ENCODE results near the gene CNDP2.
"Not testable (repeated sequence)": the region's sequence is repeated elsewhere in the genome, so short reads cannot be mapped to it uniquely, and the experiment has no call there.

The CNDP2 gene

DNA sequence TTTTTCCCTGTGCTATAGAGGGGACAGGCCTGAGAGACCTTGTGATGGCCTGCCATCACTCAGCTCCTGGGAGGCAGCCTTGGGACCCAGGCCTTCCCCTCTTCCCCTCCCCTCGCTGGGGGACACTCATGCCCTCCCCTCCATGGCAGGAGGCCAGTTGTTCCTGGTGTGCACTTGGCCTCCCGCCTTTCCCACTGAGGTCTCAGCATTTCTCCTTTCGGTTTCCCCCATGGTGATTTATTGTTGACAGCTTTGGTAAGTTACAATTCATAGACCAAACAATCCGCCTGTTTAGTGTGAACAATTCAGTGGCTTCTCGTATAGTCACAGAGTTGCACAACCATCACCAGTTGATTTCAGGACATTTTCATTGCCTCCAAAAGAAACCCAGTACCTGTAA lies 27.9 kb downstream of the CNDP2 start:
- TF ChIP-seq ZNF274 (IDR thresholded peaks at IDR 0.05; ENCODE audit: low read depth, low read length): no peak
- no peak overlapping the region for H3K4me3 ChIP-seq (ENCODE audit: low read length)

DNA sequence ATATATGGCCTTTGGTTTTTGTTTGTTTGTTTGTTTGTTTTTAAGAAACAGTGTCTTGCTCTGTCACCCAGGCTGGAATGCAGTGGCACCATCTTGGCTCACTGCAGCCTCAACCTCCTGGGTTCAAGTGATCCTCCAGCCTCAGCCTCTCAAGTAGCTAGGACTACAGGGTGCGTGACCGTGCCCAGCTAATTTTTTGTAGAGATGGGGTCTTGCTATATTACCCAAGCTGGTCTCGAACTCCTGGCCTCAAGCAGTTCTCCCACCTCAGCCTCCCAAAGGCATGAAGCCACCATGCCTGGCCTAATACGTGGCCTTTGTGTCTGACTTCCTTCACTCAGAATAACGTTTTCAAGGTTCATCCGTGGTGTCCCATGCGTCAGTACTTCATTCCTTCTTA lies 28.8 kb downstream of the CNDP2 start:
- H3K4me3 ChIP-seq (ENCODE audit: low read length): not testable (repeated sequence)

DNA sequence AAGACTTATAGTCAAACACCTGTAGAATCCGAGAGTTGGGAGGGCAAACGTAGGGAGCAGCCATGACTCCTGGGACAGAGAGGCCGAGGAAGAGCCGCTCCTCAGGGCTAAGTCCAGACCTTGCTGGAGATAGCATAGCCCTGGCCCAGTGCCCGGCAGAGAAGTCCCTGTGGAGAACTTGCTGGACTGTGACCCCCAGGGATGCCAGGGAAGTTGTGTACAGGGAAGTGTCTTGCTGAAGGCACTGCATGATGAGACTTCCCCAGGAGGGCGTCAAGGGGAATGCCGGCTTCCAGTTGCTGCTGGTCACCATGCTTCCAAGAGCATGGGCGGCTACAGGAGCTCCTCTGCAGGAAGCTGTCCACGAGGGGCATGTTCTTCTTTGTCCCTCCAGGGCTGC lies 29.6 kb downstream of the CNDP2 start:
- no peak for TF ChIP-seq ZNF274 (IDR thresholded peaks at IDR 0.05; ENCODE audit: low read depth, low read length)
- no peak overlapping the region for H3K4me3 ChIP-seq (ENCODE audit: low read length)

DNA sequence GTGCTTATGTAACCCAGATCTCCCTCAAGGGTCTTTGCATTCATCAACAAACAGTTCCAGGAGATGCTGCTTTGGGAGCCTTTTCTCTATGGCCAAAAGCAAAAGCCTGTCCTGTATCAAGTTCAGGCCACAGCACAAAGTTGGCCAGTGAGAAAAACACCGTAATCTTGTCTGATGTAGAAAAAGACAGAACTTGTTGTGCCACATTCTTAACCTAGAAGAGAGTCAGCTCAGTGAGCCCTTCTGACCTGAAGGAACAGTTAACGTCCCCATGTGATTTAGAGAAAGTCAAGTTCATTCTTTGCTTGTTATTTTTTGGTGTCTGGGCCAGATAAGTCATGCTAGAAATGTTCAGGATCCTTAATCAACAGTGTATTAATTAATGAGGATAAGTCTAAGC lies 30.3 kb downstream of the CNDP2 start:
- TF ChIP-seq ZNF274 (IDR thresholded peaks at IDR 0.05; ENCODE audit: low read depth, low read length): no peak
- H3K4me3 ChIP-seq (ENCODE audit: low read length): no peak overlapping the region

DNA sequence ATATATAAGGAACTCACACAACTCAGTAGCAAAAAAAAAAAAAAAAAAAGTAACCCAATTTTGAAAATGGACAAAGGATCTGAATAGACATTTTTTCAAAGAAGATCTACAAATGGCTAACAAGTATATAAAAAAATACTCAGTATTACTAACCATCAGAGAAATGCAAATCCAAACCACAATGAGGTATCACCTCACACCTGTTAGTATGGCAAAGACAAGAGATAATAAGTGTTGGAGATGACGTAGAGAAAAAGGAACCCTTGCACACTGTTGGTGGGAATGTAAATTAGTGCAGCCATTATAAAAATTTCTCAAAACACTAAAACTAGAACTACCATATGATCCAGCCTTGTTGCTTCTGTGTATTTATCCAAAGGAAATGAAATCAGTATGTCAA lies 32.3 kb downstream of the CNDP2 start:
- TF ChIP-seq ZNF274 (IDR thresholded peaks at IDR 0.05; ENCODE audit: low read depth, low read length): no peak
- H3K4me3 ChIP-seq (ENCODE audit: low read length): no peak overlapping the region

DNA sequence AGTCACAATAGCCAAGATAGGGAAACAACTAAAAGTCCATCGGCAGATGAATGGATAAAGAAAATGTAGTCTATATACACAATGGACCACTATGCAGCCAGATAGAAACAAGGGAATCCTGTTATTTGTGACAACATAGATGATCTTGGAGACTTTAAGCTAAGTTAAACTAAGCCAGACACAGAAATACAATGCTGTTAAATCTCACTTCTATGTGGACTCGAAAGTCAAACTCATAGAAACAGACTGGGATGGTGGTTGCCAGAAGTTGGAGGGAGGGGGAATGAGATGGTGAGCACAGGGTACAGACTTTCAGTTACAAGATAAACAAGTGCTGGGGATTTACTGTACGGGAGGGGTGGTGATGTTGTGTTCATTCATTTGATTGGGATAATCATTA lies 32.8 kb downstream of the CNDP2 start:
- no peak overlapping the region for H3K4me3 ChIP-seq (ENCODE audit: low read length)
- TF ChIP-seq ZNF274 (IDR thresholded peaks at IDR 0.05; ENCODE audit: low read depth, low read length): no peak

DNA sequence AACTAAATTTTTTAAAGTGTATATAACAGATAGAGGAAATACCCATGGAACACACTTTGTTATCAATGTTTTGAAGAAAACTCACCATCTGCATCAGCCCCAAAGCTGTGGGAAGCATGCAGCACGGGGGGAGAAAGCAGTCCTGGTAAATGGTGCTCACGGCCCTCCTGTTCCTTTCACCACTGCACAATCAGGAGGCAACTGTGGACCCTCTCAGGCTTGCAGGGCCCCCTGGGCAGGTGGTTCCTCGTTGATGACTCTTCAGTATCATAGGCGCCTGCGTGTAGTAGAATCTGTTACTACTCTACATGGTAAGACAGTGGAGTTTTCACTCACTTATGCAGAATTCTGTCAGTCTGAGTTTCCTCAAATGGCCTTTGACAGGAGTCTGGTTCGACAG lies 33.2 kb downstream of the CNDP2 start:
- TF ChIP-seq ZNF274 (IDR thresholded peaks at IDR 0.05; ENCODE audit: low read depth, low read length): no peak
- no peak overlapping the region for H3K4me3 ChIP-seq (ENCODE audit: low read length)

DNA sequence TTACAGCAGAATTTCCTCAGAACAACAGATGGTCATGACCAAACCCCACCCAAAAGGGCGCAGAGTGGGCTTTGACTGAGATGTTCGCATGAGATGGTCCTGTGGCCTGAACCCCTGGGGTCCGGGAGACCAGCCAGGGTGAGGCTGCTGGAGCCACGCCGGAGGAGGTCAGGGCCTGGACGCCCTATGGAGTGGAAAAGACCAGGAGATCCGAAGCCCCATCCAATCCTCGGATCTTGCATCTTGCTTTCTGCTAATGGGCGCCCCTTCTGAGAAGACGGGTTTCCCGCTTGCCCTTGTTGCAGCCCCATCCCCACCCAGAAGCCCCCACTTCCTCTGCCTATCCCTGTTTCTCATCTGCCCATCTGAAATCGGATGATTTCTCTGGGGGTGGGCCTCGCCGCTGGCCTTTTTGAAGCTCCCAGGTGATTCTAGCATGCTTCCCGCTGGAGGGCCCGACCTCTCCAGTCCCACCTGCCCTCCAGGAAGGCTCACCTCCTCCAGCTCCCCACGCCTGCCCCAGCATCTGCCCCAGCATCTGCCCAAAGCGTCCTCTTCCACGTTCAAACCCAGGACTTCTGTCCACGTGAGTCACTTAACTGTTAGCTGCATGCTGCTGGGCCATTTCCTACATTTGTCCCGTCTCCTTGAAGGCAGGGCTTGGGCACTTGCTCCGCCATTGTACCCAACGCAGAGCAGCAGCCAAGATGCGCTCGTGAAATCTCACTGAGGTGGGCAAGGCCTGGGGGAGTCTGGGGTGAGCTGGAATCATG lies 33.8 kb downstream of the CNDP2 start:
- no peak overlapping the region for H3K4me3 ChIP-seq (ENCODE audit: low read length)
- TF ChIP-seq ZNF274 (IDR thresholded peaks at IDR 0.05; ENCODE audit: low read depth, low read length): no peak

DNA sequence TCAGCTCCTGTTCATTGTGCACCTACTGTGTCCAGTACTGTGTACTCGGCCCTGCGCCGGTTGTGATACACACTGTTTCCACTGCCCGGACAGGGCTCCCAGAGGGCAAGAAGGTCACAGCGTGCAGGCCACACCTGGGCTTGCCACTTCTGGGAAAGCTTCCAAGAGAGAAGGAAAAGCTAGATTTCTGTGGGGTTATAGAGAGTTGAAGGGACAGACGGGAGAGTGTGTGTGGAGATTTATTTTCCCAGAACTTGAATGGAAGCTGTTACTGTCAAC lies 34.4 kb downstream of the CNDP2 start:
- TF ChIP-seq ZNF274 (IDR thresholded peaks at IDR 0.05; ENCODE audit: low read depth, low read length): no peak
- H3K4me3 ChIP-seq (ENCODE audit: low read length): no peak overlapping the region

DNA sequence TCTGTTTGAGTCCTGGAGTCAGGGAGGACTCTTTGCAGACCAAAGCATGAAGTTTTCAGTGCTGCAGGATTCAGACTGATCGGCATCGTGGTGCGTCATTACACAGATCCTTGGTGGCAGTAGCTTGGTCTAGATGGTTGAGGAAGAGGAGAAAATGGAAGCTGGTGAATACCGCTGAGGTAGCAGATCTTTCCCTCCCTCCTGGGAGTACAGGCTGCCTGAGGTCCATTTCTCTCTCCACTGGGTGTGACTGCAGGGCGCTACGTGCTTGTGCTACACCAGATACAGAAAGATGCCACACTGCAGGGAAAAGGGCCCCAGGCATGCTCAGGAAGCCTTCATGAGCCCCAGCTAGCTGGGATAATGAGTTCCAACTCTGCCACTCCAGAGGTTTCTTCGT lies 34.9 kb downstream of the CNDP2 start:
- no peak for TF ChIP-seq ZNF274 (IDR thresholded peaks at IDR 0.05; ENCODE audit: low read depth, low read length)
- no peak overlapping the region for H3K4me3 ChIP-seq (ENCODE audit: low read length)

DNA sequence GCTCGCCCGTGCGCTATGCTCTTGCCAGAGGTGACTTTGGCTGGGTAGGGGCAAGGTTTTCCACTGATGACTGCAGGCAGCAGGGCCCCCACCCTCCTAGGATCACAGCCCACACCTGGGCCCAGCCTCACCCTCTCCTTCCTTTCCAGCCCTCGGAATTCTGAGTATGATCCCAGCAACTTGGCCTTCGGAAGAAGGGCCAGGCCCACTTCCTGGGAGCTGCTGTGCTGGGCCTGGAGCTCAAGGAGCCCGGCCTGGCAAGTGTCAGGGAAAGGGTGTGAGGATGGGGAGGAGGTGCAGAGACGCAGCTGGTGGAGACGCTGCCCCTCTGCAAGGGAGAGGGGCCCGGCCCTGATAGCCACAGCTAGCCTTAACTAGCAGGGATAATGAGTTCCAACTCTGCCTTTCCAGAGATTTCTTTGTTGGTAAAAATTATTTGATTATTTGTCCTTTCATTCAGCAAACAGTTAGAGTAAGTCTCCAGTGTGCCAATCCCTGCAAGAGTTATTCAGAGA lies 36.4 kb downstream of the CNDP2 start:
- no peak overlapping the region for H3K4me3 ChIP-seq (ENCODE audit: low read length)
- no peak for TF ChIP-seq ZNF274 (IDR thresholded peaks at IDR 0.05; ENCODE audit: low read depth, low read length)

DNA sequence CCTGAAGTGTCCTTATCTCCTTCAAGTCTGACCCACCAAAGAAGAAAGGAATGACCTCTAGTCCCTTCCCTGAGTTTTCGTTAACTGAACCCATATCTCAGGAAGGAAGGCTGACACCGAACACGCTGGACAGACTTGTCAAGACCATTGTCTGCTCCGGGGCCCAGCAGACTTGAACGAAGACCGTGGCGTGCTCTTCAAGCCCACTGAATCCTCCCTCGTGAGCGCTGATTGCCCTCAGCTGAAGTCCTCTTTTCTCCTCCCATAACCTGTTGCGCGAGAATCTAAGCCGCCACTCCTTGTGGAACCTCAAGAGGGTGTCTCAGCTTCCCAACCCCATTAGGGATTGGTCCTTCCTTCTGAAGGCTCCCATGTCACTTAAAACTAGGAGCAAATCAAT lies 37.5 kb downstream of the CNDP2 start:
- no peak for TF ChIP-seq ZNF274 (IDR thresholded peaks at IDR 0.05; ENCODE audit: low read depth, low read length)

DNA sequence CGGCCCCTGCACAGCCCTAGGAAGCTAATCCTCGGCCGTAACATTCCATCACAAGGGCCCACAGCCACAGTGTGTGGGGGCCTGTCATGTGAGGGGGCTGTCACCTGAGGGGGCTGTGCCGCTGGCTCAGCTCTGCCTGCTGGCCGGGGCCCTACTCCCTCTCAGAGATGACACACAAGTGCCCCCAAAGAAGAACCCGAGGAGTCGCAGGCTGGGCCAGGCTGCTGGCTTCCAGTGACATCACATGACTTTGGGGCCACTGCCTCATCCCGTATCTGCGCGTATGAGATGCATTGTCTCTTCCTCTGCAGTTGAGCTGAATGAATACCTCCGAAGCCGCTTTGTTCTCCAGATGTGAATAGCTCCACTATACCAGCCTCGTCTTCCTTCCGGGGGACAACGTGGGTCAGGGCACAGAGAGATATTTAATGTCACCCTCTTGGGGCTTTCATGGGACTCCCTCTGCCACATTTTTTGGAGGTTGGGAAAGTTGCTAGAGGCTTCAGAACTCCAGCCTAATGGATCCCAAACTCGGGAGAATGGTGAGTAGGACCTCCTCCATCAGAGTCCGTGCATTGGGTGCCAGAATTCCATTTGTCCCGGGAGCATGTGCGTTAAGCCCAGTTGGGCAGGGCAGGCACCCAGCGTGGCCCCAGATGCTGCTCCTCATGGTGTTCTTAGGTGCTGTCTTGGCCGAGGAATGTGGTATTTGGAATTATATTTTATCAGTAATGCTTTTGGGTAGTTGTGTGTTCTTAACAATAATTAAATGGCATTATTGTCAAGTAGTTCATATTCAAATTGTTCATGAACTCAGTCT lies 38.2 kb downstream of the CNDP2 start, which contains the start of gene CNDP1:
Gene CNDP1 (plus strand): TSS at position 351 of the 820 bp plus-strand sequence. CDS start 168 bp downstream, at position 519.
- no peak within 1 kb of the TSS for H3K4me3 ChIP-seq (ENCODE audit: low read length)
- no peak for TF ChIP-seq ZNF274 (IDR thresholded peaks at IDR 0.05; ENCODE audit: low read depth, low read length)

More for the DNA sequence above, 37.5 kb downstream of the CNDP2 start:
- no peak overlapping the region for H3K4me3 ChIP-seq (ENCODE audit: low read length)

DNA sequence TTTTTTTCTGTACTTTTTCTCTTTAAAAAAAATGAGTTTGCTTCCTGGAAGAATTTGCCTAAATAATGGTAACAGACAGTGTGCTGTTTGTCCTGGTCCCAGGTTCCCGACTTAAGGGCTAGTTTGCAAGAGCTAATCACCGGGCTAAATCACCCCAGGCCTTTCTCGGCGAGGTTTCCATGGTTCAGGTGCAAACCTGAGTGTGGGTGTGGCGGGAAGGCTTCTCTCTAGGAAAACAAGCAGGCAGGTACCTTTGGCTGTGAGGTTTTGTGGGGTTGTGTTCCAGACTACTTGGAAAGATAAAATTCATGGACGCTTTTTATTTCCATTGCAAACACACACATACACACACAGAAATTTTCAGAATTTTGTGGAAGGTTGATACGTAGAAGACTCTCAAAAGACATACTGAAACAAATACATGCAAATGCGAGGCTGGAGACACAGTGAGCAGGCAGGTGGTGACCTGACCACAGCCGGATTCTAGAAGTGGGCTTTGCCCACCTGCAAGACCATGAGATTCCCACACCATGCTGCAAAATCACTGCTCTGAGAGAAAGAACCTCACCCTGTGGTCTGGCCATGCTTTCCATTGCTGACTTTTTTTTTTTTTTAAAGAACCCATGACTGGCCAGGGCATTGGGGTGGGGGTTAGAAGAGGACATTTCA lies 39.0 kb downstream of the CNDP2 start:
- TF ChIP-seq ZNF274 (IDR thresholded peaks at IDR 0.05; ENCODE audit: low read depth, low read length): no peak
- H3K4me3 ChIP-seq (ENCODE audit: low read length): no peak overlapping the region

DNA sequence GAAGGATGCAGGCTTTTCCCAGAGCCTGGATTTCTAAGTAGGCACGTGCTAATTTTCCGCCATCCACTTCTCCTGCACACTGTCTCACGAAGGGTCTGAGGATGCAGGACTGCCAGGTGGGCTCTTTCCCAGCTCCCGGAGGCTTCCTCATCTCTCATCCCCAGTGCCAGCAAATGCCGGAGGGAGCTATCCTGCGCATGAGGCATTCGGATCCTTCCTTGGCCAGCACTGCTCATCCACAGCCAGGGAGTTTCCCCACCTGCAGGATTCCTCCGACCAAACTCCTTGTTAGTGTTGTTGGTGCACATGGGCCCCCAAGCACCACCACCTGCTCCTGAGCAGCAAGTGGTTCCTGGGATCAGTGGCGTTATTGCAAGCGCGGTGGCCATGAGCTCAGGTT lies 43.1 kb downstream of the CNDP2 start:
- TF ChIP-seq ZNF274 (IDR thresholded peaks at IDR 0.05; ENCODE audit: low read depth, low read length): no peak
- no peak overlapping the region for H3K4me3 ChIP-seq (ENCODE audit: low read length)

Measured in GM08714 (cell line).